ENCODE data around the gene PCDHB6. TPM values are rescaled to one million over a fixed set of nuclear protein-coding genes. Genes with fewer than 3 reads are reported as not detected.
A peak's percentile ranks its signal among the peaks of the same experiment; 100 is the strongest.
"Not testable (repeated sequence)": the region's sequence is repeated elsewhere in the genome, so short reads cannot be mapped to it uniquely, and the experiment has no call there.

Gene PCDHB6
- total and polyA plus RNA-seq, 3 donors from 2014 or later, result 3.7 to 6.2 (median 4.4) TPM

DNA sequence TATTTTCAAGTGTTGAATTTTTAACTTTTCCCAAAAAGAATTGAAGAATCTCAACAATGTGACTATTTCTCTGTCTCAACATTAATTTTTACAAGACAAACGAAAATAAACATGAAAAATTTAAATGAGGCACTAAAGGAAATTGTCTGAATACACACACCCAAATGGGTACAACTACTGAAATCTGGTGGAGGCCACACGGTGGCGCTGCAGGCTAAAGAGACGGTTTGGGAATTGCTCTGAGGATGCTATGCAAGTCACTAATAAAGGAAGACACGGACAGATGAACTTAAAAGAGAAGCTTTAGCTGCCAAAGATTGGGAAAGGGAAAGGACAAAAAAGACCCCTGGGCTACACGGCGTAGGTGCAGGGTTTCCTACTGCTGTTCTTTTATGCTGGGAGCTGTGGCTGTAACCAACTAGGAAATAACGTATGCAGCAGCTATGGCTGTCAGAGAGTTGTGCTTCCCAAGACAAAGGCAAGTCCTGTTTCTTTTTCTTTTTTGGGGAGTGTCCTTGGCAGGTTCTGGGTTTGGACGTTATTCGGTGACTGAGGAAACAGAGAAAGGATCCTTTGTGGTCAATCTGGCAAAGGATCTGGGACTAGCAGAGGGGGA is 42.4 kb downstream of the PCDHB6 start, which contains the start of gene PCDHB10:
Gene PCDHB10 (plus strand): TSS at position 244 of the 616 bp plus-strand sequence. CDS start 200 bp downstream, at position 444.
- H3K4me1 ChIP-seq, result no peaks in the 10 kb centered on the region
- H3K27me3 ChIP-seq, result no peaks in the 10 kb centered on the region
- DNase-seq, result peak; percentile 86
- WGBS, 2 donors, result 2 to 6% methylated on average over 10 of the region's 10 CpGs
- peak; percentile 37 to 68 (median 68) for TF ChIP-seq CTCF (IDR thresholded peaks at IDR 0.05)
- no peak for TF ChIP-seq POLR2A (IDR thresholded peaks at IDR 0.05)
- no peak within 1 kb of the TSS for H3K27ac ChIP-seq
- no peaks in the 10 kb centered on the region for H3K36me3 ChIP-seq (ENCODE audit: low read depth, missing control alignments)
- no peak within 1 kb of the TSS for H3K4me3 ChIP-seq
- no peaks in the 10 kb centered on the region for H3K9me3 ChIP-seq
- intact Hi-C loops (cut with DNase I; ENCODE audit: low total_unique reads), result no loop called here

- H3K9me3 ChIP-seq; intact Hi-C loops (cut with DNase I; ENCODE audit: low total_unique reads): not testable (repeated sequence)
Observed at GRCh38 chr5:141194332-141194731, 44.5 kb downstream of the PCDHB6 start.

GRCh38 chr5:141196363-141196762 is 46.5 kb downstream of the PCDHB6 start:
- Histone ChIP-seq H3K4me3 (no peak overlapping the region), H3K4me1 (no peaks in the 10 kb centered on the region), H3K36me3 (ENCODE audit: low read depth, missing control alignments) (no peaks in the 10 kb centered on the region), H3K27ac (no peak overlapping the region), H3K27me3 (no peaks in the 10 kb centered on the region), H3K9me3 (no peaks in the 10 kb centered on the region)
- intact Hi-C loops (cut with DNase I; ENCODE audit: low total_unique reads), result no loop called here
- WGBS, 2 donors, result 45 to 62% methylated on average over 3 of the region's 3 CpGs
- no peak for DNase-seq
- TF ChIP-seq CTCF (IDR thresholded peaks at IDR 0.05) (no peak), POLR2A (IDR thresholded peaks at IDR 0.05) (no peak)

More at GRCh38 chr5:141194332-141194731, 44.5 kb downstream of the PCDHB6 start:
- H3K4me3 ChIP-seq; H3K36me3 ChIP-seq (ENCODE audit: low read depth, missing control alignments); DNase-seq; H3K27ac ChIP-seq; H3K4me1 ChIP-seq; H3K27me3 ChIP-seq: not testable (repeated sequence)
- 15% methylated on average over 5 of the region's 37 CpGs; no CpG with 5 or more reads in 1 of the 2 donors for WGBS, 2 donors

- Histone ChIP-seq H3K36me3 (ENCODE audit: low read depth, missing control alignments) (no peaks in the 10 kb centered on the region), H3K4me3 (no peak within 1 kb of the TSS), H3K27ac (no peak within 1 kb of the TSS), H3K4me1 (no peaks in the 10 kb centered on the region), H3K27me3 (no peaks in the 10 kb centered on the region), H3K9me3 (no peaks in the 10 kb centered on the region)
- intact Hi-C loops (cut with DNase I; ENCODE audit: low total_unique reads), result no loop called here
- 23 to 40% methylated on average over 20 to 21 of the region's 21 CpGs for WGBS, 2 donors
- no peak for TF ChIP-seq POLR2A (IDR thresholded peaks at IDR 0.05)
- TF ChIP-seq CTCF (IDR thresholded peaks at IDR 0.05), result peak in 1 of 3 experiments; percentile 31
- no peak for DNase-seq
Observed at GRCh38 chr5:141199359-141200235, 49.7 kb downstream of the PCDHB6 start, which contains the start of gene PCDHB11. PCDHB11 (plus strand) TSS chr5:141199627; CDS start chr5:141199775, 148 bp downstream.

GRCh38 chr5:141201126-141201525 is 51.3 kb downstream of the PCDHB6 start:
- DNase-seq; H3K27ac ChIP-seq; H3K9me3 ChIP-seq; H3K4me1 ChIP-seq; H3K4me3 ChIP-seq; H3K36me3 ChIP-seq (ENCODE audit: low read depth, missing control alignments); intact Hi-C loops (cut with DNase I; ENCODE audit: low total_unique reads); H3K27me3 ChIP-seq: not testable (repeated sequence)
- WGBS, 2 donors, result 20 to 25% methylated on average over 9 to 26 of the region's 38 CpGs

DNA sequence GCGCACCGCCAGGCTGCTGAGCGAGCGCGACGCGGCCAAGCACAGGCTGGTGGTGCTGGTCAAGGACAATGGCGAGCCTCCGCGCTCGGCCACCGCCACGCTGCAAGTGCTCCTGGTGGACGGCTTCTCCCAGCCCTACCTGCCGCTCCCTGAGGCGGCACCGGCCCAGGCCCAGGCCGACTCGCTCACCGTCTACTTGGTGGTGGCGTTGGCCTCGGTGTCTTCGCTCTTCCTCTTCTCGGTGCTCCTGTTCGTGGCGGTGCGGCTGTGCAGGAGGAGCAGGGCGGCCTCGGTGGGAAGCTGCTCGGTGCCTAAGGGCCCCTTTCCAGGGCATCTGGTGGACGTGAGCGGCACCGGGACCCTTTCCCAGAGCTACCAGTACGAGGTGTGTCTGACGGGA is 51.8 kb downstream of the PCDHB6 start:
- H3K27me3 ChIP-seq; H3K4me3 ChIP-seq; H3K36me3 ChIP-seq (ENCODE audit: low read depth, missing control alignments); H3K4me1 ChIP-seq; H3K27ac ChIP-seq; intact Hi-C loops (cut with DNase I; ENCODE audit: low total_unique reads); H3K9me3 ChIP-seq; DNase-seq: not testable (repeated sequence)
- WGBS, 2 donors, result 15 to 18% methylated on average over 16 to 28 of the region's 35 CpGs

All from testis (tissue), 3 donors.